Endometrial microvascular endothelial cells (primary cell): ENCODE results near the gene PCDH8. TPM values are rescaled to one million over a fixed set of nuclear protein-coding genes. Genes with fewer than 3 reads are reported as not detected.
"Not testable (repeated sequence)": the region's sequence is repeated elsewhere in the genome, so short reads cannot be mapped to it uniquely, and the experiment has no call there.

Experiments
- in situ Hi-C: cut with HindIII; loops from 2 replicates; pipeline ENCODE4 v1.10.0; 2017; ENCODE audit warnings: low sequenced_read_pairs, low pct_unique_long_range_greater_than_20kb; ENCODE audit errors: inconsistent ontology term
- total RNA-seq: library from RNA; depleted of rRNA; stranded (reverse); fragments of >200 nt; gene quantifications from one replicate; pipeline ENCODE4 v1.2.3, GENCODE V29; 2015; ENCODE audit errors: inconsistent ontology term

Gene PCDH8
- total RNA-seq, 1 donor from 2014 or later, result not detected

DNA sequence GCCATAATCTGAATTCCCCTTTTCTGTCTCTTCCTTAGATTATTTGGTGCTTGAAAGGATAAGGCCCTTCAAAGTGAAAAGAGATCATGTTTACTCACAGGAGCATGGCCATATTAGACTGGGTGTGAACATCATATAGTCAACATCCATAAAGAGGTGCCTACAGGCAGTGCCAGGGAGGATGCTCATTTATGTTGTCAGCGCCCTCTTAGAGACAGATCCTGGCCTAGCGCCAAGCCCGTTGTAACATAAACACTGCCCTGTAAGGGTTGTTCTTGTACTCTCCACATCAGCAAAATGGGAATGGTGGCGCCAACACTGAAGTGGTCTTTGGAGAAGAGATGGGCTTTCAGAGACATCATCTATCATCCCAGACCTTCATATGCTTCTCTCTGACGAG, 16.1 kb downstream of the PCDH8 start:
- in situ Hi-C loops, result no loop called here

DNA sequence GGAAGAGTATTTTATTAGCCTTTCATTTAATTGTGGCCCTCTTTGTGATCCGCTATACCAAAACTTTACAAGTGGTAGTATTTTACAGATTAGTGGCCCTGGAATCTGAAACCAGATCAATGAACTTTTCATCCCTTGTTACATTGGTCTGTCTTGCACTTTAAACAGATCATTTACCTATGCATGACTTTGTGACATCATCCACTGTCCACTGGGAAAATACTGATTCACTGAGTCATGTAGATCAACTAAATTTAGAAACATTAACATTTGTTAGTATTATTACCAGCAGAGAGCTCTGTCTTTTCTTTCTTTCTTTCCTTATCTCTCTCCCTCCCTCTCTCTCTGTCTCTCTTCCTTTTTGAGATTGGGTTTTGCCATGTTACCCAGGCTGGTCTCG, 17.5 kb downstream of the PCDH8 start:
- in situ Hi-C loops, result no loop called here

DNA sequence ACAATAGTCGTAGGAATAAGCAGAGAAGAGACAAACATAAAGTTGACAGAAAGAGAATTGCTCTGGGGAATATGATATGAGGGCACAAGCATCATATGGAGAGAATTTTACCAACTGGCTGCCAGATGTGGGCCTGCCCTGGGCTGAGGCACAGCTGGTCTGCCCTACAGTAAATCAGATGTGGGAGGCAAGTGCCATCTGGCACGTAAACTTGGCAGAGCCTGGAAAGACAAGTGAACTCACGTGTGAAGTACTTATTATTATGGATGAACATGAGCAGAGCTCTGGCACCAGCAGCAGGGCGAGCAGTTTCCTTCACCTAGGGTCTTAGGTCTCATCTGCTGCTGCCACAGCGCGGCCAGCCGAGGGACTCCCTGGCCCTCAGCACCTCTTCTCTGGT, 20.6 kb downstream of the PCDH8 start:
- in situ Hi-C loops, result no loop called here

- in situ Hi-C loops, result not testable (repeated sequence)
Observed at GRCh38 chr13:52817886-52818285, 30.6 kb downstream of the PCDH8 start.

GRCh38 chr13:52815330-52815729, 33.1 kb downstream of the PCDH8 start:
- in situ Hi-C loops, result no loop called here

DNA sequence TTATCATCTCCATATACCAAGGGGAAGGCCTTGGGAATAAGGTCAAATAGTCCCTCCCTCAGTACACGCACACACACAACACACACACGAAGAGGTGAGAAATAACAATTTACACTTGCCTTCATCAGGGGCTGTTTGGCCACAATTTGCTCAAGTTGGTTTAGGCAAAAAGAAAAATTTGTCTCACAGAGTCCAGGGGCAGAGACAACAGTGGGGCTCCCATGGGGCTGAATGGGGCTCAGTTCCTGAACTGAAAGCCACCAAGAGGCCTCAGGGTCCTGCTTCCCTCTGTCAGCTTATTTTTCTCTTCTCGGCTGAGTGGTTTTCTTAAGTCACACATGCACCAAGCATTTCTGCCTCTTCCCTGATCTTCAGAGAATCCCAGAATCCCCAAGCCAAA, 35.5 kb downstream of the PCDH8 start:
- in situ Hi-C loops, result no loop called here

- in situ Hi-C loops, result no loop called here
Observed at GRCh38 chr13:52811841-52812240, 36.6 kb downstream of the PCDH8 start.

GRCh38 chr13:52810526-52810925, 37.9 kb downstream of the PCDH8 start:
- in situ Hi-C loops, result no loop called here

GRCh38 chr13:52810011-52810410, 38.4 kb downstream of the PCDH8 start:
- in situ Hi-C loops, result no loop called here

DNA sequence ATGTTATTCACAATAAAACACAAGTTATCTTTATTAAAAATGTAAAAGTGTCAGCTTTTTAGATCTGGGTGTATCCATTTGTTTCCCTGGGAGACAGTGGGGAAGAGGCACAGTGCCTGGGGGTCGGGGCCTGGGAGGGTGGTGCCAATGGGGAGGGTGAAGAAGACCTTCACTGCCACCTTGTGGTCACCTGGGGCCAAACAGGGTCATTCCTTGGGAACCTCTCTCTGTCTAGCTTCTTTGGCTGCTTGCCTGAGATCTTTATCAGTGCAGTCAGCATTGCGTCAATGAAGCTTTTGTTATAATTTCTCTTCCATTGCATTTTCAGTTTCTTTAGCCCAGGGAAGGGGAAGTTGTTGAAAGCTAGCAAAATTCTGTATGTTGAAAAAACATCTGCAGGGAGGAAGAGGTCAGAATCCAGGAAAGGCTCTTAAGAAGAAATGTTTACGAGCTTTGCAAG, 39.1 kb downstream of the PCDH8 start:
- in situ Hi-C loops, result no loop called here

DNA sequence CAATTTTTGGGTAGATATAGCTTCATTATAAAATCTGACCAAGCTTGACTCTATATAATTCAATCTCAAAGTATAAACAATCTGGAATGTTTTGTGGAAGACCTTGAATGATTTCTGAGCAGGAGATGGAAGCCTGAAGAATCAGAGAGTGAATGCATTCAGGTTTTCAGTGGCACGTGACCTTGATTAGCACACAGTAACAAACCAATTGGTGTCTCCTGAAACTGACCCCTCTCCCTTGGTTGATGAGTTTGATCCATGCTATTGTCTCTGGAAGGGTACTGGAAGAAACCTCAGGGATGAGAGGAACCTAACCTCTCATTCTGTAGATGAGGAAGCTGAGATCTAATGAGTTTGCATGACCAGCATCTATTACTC, 39.6 kb downstream of the PCDH8 start:
- in situ Hi-C loops, result no loop called here

GRCh38 chr13:52806029-52806428, 42.4 kb downstream of the PCDH8 start:
- in situ Hi-C loops, result no loop called here

- in situ Hi-C loops, result no loop called here
Observed at GRCh38 chr13:52804202-52804641, 44.2 kb downstream of the PCDH8 start.

GRCh38 chr13:52800856-52801255, 47.6 kb downstream of the PCDH8 start:
- in situ Hi-C loops, result no loop called here

DNA sequence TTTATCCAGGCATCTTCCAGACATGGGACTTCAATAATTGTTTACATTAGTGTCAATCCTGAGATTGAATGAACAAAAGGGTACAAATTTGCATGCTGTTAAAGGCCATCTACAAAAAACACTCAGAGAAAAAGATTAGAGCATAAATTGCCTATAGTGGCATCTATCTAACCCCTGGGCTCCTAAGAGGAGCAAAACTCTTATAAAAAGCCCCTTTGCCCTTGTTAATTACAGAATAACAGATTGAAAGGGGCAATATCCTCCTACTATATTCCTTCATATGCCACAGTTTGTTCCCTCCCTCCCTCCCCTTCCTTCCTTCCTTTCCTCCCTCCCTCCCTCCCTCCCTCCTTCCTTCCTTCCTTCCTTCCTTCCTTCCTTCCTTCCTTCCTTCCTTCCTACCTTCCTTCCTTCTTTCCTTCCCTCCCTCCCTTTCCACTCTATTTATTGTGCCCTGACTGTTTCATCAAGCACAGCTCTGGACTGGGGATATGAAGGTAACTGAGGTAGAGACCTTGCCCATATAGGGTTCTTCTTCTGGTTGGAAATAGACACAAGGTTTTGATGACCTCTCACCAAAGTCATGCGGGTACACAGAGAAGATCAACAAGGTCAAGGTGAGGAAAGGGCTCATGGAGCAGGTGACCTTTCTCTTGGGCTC, 49.5 kb downstream of the PCDH8 start:
- in situ Hi-C loops, result no loop called here

- in situ Hi-C loops, result no loop called here
Observed at GRCh38 chr13:52797176-52797575, 51.3 kb downstream of the PCDH8 start.

DNA sequence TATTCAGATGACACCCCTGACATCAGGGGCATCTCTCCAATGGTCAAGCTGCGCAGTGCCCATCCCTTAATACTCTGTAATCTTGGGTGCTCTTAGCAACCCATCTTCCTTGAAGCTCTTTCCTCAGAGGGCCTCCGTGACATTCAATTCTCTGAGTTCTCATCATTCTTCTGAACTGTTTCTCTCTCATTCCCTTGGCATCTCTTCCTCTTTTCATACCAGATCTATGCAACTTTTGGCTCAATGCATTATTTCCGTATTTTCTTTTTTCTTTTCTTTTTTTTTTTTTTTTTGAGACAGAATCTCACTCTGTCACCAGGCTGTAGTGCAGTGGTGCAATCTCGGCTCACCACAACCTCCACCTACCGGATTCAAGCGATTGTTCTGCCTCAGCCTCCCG, 53.9 kb downstream of the PCDH8 start:
- in situ Hi-C loops, result no loop called here

DNA sequence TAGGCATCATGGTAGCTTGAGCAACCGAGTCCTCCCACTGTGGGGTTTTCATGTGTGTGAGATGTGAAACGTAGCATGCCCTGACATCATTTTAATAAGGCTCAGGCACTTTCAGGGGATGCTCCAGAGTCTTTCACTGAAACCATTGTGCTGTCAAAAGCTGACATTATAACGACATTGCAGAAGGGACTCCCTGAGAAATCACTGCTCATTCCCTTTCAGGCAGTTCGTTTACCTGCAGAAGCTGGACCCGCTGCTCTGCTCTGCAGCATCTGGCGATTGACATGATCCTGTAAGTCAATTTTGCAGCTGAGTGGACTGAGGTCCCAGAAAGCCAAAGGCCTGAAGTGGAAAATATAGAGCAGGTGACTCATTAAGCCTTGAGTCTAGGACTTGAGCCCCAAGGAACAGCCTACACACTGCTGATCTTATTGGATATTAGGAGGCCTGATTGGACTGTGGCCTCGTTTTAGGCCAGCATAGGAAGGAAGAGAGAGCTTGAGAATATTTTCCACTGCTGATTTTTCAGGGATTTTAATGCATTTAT, 54.9 kb downstream of the PCDH8 start:
- in situ Hi-C loops, result no loop called here
